Thymus (tissue), 11 donors: ENCODE results near the gene KATNA1. TPM values are rescaled to one million over a fixed set of nuclear protein-coding genes. Genes with fewer than 3 reads are reported as not detected.

Experiments
- DNase-seq, 9 donors: peaks; one replicate each; pipeline ENCODE4 v3.0.0-alpha.2; 2013; ENCODE audit warnings: low spot score in 9 of 9, low read depth in 6 of 9, missing footprints in 1 of 9
- H3K27ac ChIP-seq, 2 donors: one replicate each; pipeline ENCODE4 v1.5.1; 2013; ENCODE audit warnings: control low read depth in 1 of 2, low read depth in 1 of 2, low read length in 1 of 2, mild to moderate bottlenecking in 1 of 2, moderate library complexity in 1 of 2
- H3K27me3 ChIP-seq, 2 donors: one replicate each; pipeline ENCODE4 v1.5.1; 2013; ENCODE audit warnings: low read length in 1 of 2; ENCODE audit not compliant: control insufficient read depth in 2 of 2, insufficient read depth in 1 of 2
- H3K36me3 ChIP-seq, 2 donors: one replicate each; pipeline ENCODE4 v1.5.1; 2013; ENCODE audit warnings: low read length in 1 of 2, mild to moderate bottlenecking in 1 of 2, moderate library complexity in 1 of 2; ENCODE audit not compliant: control insufficient read depth in 2 of 2, insufficient read depth in 2 of 2
- H3K4me1 ChIP-seq, 2 donors: one replicate each; pipeline ENCODE4 v1.5.1; 2013; ENCODE audit warnings: low read length in 2 of 2; ENCODE audit not compliant: control insufficient read depth in 2 of 2, insufficient read depth in 2 of 2
- H3K4me3 ChIP-seq, 2 donors: one replicate each; pipeline ENCODE4 v1.5.1; 2013; ENCODE audit warnings: low read length in 2 of 2, control low read depth in 1 of 2, mild to moderate bottlenecking in 1 of 2
- H3K9me3 ChIP-seq, 2 donors: one replicate each; pipeline ENCODE4 v1.5.1; 2013; ENCODE audit warnings: low read length in 1 of 2, mild to moderate bottlenecking in 1 of 2; ENCODE audit not compliant: control insufficient read depth in 2 of 2, insufficient read depth in 1 of 2
- WGBS: extraction: QIAGEN DNeasy Blood & Tissue Kit; methylation state at CpG from one replicate; pipeline ENCODE4 v1.1.7; 2013; 5-methylcytosine and 5-hydroxymethylcytosine counted together
- polyA plus RNA-seq: library from polyadenylated mRNA; stranded (reverse); fragments of 200-250 nt; gene quantifications from one replicate; pipeline ENCODE4 v1.2.3, GENCODE V29; 2013
- total RNA-seq: library from RNA; stranded (reverse); fragments of 120-200 nt; gene quantifications from one replicate; pipeline ENCODE4 v1.2.4, GENCODE V29; 2013
- donor health status: healthy.

The KATNA1 gene
- total and polyA plus RNA-seq, 2 donors: 23.3 to 24.0 TPM

- H3K9me3 ChIP-seq: no peaks in the 10 kb centered on the region
- H3K4me1 ChIP-seq: no peaks in the 10 kb centered on the region
- no peak overlapping the region for H3K27ac ChIP-seq
- H3K4me3 ChIP-seq: no peak overlapping the region
- no peak for DNase-seq
- H3K27me3 ChIP-seq: no peaks in the 10 kb centered on the region
- H3K36me3 ChIP-seq: peaks cover 12 to 21% of the 10 kb centered on the region in 2 donors
- WGBS: 96% methylated on average over 1 of the region's 1 CpG
Observed at GRCh38 chr6:149634315-149634714, 14.2 kb downstream of the KATNA1 start.

GRCh38 chr6:149628875-149629510 lies 19.5 kb downstream of the KATNA1 start:
- no peak for DNase-seq
- Histone ChIP-seq H3K27ac (no peak overlapping the region), H3K9me3 (no peaks in the 10 kb centered on the region), H3K4me1 (no peaks in the 10 kb centered on the region), H3K36me3 (peaks cover 10 to 18% of the 10 kb centered on the region in 2 donors), H3K4me3 (no peak overlapping the region), H3K27me3 (no peaks in the 10 kb centered on the region)
- 94% methylated on average over 4 of the region's 4 CpGs for WGBS

- Histone ChIP-seq H3K36me3 (peaks cover 17 to 22% of the 10 kb centered on the region in 2 donors), H3K27ac (no peak overlapping the region), H3K4me1 (no peaks in the 10 kb centered on the region), H3K9me3 (no peaks in the 10 kb centered on the region), H3K4me3 (no peak overlapping the region), H3K27me3 (no peaks in the 10 kb centered on the region)
- no peak for DNase-seq
Observed at GRCh38 chr6:149627672-149628071, 20.8 kb downstream of the KATNA1 start.

- Histone ChIP-seq H3K9me3 (no peaks in the 10 kb centered on the region), H3K36me3 (peaks cover 10 to 19% of the 10 kb centered on the region in 2 donors), H3K4me1 (no peaks in the 10 kb centered on the region), H3K4me3 (no peak overlapping the region), H3K27me3 (no peaks in the 10 kb centered on the region), H3K27ac (no peak overlapping the region)
- DNase-seq: no peak
- WGBS: 96% methylated on average over 5 of the region's 5 CpGs
Observed at GRCh38 chr6:149615805-149616204, 32.7 kb downstream of the KATNA1 start.

GRCh38 chr6:149614337-149614736 lies 34.2 kb downstream of the KATNA1 start:
- H3K4me3 ChIP-seq: no peak overlapping the region
- no peaks in the 10 kb centered on the region for H3K4me1 ChIP-seq
- peaks cover 9 to 11% of the 10 kb centered on the region in 2 donors for H3K36me3 ChIP-seq
- no peak overlapping the region for H3K27ac ChIP-seq
- no peaks in the 10 kb centered on the region for H3K9me3 ChIP-seq
- H3K27me3 ChIP-seq: no peaks in the 10 kb centered on the region
- 97% methylated on average over 4 of the region's 4 CpGs for WGBS
- no peak for DNase-seq

GRCh38 chr6:149608381-149608982 lies 40.0 kb downstream of the KATNA1 start:
- H3K36me3 ChIP-seq: peaks cover 6 to 12% of the 10 kb centered on the region in 2 donors
- no peak overlapping the region for H3K4me3 ChIP-seq
- H3K27me3 ChIP-seq: no peaks in the 10 kb centered on the region
- WGBS: 92% methylated on average over 7 of the region's 7 CpGs
- H3K27ac ChIP-seq: peak overlapping the region in 1 of 2 donors; percentile 18
- no peaks in the 10 kb centered on the region for H3K9me3 ChIP-seq
- DNase-seq: no peak
- H3K4me1 ChIP-seq: no peaks in the 10 kb centered on the region

- Histone ChIP-seq H3K4me1 (no peaks in the 10 kb centered on the region), H3K27me3 (no peaks in the 10 kb centered on the region), H3K36me3 (peaks cover 28 to 61% of the 10 kb centered on the region in 2 donors), H3K27ac (no peak overlapping the region), H3K9me3 (no peaks in the 10 kb centered on the region), H3K4me3 (no peak overlapping the region)
- WGBS: over 99% methylated on average over 4 of the region's 4 CpGs
- DNase-seq: no peak
Observed at GRCh38 chr6:149600508-149600907, 48.0 kb downstream of the KATNA1 start.

GRCh38 chr6:149593408-149593807 lies 55.1 kb downstream of the KATNA1 start:
- Histone ChIP-seq H3K27me3 (no peaks in the 10 kb centered on the region), H3K9me3 (no peaks in the 10 kb centered on the region), H3K4me3 (no peak overlapping the region), H3K4me1 (no peaks in the 10 kb centered on the region), H3K27ac (no peak overlapping the region), H3K36me3 (peaks cover 33 to 72% of the 10 kb centered on the region in 2 donors)
- DNase-seq: no peak
- WGBS: 98% methylated on average over 1 of the region's 1 CpG

- Histone ChIP-seq H3K27ac (no peak overlapping the region), H3K36me3 (peaks cover 29 to 70% of the 10 kb centered on the region in 2 donors), H3K9me3 (no peaks in the 10 kb centered on the region), H3K4me3 (no peak overlapping the region), H3K4me1 (no peaks in the 10 kb centered on the region), H3K27me3 (no peaks in the 10 kb centered on the region)
- WGBS: 97% methylated on average over 2 of the region's 2 CpGs
- DNase-seq: no peak
Observed at GRCh38 chr6:149592983-149593382, 55.5 kb downstream of the KATNA1 start.
